22Rv1 (cell line): ENCODE results near the gene VIPR2.

Experiments used
- H3K27ac ChIP-seq: fragments of 450-650 bp; 2 replicates; pipeline ENCODE4 v1.5.1; 2017
- ZFX ChIP-seq: fragments of 450-650 bp; IDR thresholded peaks from 2 replicates; pipeline ENCODE4 v1.6.1; 2017; ENCODE audit warnings: antibody characterized with exemption, borderline replicate concordance
- TF ChIP-seq, protein P1 (sequence below): fragments of 450-650 bp; IDR thresholded peaks from 2 replicates; pipeline ENCODE4 v1.5.1; 2017; ENCODE audit warnings: mild to moderate bottlenecking

The VIPR2 gene

DNA sequence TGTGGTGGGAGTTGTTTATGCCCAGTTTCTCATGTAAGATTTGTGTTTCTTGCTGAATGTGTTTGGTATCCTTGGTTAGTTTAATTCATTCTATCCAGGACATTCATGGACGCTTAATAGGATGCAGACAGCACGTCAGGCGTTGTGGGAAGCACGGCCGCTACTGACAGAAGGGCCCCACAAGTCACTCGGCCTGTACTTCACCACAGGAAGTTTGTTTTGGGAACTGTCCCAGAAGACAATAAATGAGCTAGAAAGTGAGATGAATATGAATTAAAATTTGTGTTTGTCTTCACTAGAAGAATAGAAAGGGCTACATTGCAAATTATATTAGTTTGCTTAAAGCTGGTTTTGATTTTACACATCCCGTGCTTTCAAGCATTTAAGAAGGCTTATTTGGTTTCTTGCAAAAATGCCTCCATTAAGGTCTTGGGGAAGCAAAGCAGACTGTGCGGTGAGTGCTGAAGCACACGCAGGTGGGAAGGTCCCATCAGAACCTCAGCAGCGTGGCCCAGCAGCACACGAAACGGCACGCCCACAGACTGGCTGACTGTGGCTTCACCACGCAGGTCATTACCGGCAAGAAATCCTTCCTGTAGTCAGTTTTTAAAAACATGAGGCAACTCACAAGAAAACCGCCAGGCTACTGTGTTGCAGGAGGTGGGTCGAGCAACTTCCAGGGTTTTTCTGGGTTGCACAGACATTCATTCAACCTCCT is 74.1 kb downstream of the VIPR2 start:
- H3K27ac ChIP-seq, result no peak overlapping the region
- TF ChIP-seq, protein P1, sequence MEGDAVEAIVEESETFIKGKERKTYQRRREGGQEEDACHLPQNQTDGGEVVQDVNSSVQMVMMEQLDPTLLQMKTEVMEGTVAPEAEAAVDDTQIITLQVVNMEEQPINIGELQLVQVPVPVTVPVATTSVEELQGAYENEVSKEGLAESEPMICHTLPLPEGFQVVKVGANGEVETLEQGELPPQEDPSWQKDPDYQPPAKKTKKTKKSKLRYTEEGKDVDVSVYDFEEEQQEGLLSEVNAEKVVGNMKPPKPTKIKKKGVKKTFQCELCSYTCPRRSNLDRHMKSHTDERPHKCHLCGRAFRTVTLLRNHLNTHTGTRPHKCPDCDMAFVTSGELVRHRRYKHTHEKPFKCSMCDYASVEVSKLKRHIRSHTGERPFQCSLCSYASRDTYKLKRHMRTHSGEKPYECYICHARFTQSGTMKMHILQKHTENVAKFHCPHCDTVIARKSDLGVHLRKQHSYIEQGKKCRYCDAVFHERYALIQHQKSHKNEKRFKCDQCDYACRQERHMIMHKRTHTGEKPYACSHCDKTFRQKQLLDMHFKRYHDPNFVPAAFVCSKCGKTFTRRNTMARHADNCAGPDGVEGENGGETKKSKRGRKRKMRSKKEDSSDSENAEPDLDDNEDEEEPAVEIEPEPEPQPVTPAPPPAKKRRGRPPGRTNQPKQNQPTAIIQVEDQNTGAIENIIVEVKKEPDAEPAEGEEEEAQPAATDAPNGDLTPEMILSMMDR, result no peak
- TF ChIP-seq ZFX, result no peak

DNA sequence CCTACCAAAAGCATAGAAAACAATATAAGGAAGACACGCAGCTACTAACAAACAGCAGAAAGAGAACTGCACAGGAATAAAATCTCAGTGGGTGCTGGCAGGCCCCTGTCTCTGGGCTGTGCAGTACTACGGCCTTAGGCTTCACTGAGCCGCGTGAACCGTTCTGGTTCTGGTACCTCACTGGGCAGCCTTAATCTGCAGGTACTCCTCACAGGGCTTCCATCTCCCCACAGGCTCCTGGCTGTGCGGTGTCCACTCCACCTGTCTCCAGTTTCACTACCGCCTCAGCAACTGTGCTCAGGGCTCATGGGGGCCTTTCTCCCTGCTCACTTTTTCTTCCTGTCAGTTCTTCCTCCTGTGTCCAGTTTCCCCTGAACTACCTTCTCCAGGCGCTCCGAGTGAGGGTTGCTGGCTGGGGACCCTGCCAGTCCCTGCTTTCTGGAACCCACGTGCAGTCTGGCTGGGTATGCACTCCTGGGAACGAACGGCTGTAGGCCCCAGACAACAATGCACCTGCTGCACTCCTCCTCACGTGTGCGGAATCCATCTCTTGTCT is 75.7 kb downstream of the VIPR2 start:
- no peak overlapping the region for H3K27ac ChIP-seq
- TF ChIP-seq, protein P1, result no peak
- no peak for TF ChIP-seq ZFX

DNA sequence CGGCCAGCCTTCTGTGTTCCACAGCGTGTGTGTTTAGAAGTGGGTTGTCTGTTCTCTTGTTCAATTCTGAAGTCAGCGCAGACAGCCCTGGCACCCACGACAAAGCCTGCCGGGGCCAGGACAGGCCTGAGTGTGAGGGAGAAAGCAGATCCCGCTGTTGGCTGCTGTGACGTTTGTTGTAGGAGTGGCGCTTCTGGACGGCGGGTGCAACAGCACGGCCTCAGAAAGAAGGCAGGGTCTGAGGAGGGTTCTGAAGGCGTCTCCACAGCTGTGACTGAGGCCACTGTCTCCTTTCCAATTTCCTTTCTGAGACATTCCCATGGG is 76.2 kb downstream of the VIPR2 start:
- H3K27ac ChIP-seq, result no peak overlapping the region
- no peak for TF ChIP-seq ZFX
- TF ChIP-seq, protein P1, result no peak

DNA sequence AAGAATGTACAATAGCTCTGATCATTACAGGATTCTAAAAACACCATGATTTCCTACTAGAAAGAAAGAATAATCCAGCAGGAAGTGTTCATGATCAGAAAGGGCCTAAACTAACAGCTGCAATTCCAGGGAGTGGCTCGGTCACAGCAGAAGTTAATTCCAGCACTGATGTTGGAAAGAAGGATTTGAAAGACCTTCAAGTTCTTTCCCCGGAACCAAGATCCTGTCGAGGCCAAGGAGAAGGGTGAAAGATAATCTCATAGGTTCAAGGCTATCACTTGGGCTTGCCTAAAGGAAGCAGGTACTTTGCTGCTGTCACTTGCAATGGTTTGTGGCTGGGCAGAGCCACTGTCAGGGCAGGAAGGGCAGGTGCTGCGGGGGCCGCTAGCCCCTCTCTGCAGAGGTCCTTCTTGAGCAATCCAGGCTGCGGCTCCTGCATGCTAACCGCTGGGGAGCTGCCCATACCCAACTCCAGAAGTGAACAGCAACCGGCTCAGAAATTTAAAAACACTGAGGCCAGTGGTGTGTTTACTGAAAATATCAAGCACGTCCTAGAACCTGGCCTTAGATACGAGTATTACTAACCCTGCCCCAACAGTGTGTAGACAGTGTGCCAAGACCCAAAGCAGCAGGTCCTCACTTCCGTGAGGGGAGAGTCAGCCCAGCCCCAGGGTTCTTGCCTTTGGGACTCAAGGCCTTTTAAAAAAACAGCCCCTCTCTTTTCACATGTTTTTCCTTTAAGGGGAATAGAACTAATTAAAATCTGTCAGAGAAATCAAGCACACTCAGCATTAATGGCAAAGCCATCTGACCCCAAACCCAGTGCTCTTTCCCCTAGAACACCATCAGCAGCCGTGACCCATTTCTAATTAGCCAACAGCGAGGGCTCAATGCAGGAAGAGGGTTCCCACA is 76.8 kb downstream of the VIPR2 start:
- no peak overlapping the region for H3K27ac ChIP-seq
- TF ChIP-seq ZFX, result no peak
- TF ChIP-seq, protein P1, result no peak

DNA sequence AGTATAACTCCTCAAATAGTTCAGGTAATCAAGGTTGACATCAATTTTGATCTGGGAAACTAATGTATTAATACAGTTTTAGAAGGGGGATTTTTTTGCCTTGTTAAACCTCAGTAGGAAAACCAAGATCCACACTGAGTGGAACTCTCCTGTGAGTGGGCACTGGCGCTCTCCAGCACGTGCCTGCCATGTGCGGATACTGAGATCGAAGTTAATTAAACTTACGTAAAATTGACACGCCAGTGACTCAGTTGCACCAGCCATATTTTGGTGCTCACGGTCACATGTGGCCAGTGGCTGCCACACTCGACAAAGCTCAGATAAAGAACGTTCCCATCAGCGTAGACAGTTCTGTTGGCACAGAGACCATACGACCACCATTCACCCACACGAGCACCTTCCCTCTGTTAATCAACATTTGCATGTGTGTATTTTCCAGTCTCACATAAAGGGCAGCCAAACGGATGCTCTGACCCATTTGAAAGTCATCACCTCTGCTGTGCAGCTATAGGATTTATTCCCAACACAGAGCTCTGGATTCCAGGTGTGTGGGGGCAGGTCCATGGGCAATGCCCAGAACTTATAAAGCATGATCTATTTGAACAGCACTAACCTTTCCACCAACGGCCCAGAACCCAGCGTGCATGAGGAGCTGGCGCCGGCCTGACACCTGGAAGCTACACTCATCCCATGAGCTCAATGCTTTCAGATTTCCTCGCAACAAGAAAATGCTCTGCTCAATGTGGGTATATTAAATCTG is 77.7 kb downstream of the VIPR2 start:
- H3K27ac ChIP-seq, result no peak overlapping the region
- TF ChIP-seq, protein P1, result no peak
- TF ChIP-seq ZFX, result no peak

DNA sequence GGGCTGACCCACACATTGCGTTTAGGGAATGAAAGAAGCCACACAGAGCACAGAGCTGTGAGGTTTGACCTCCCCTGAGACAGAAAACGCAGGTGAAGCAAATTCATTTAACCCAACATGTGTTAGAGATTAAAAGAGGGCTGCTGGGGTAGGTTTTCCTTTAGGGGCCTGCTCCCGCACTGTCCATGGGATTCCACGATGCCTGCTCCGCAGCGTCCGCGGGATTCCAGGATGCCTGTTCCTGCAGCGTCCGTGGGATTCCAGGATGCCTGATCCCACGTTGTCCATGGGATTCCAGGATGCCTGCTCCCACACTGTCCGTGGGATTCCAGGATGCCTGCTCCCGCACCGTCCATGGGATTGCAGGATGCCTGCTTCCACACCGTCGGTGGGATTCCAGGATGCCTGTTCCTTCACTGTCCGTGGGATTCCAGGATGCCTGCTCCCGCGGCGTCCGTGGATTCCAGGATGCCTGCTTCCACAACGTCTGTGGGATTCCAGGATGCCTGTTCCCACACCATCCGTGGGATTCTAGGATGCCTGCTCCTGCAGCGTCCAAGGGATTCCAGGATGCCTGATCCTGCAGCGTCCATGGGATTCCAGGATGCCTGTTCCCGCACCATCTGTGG is 78.7 kb downstream of the VIPR2 start:
- H3K27ac ChIP-seq, result no peak overlapping the region
- TF ChIP-seq ZFX, result no peak
- TF ChIP-seq, protein P1, result no peak
